ENCODE results near the gene CD48.

DNA sequence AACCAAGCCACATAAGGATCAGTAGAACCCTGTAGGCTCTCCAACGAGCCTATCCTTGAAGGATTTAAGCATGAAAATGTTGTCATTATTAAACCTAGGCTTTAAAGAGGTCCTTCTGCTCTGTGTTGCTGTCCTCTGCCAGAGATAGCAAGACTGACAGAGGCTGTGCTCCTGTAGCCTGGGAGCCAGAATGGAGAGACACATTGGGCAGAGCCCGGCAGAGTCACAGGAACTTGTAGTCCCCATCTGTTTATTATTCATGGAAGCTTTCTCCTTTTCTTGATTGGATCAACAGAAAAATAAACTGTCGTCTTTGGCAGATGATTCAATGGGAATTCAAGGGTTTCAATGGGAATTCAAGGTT lies 45.6 kb downstream of the CD48 start:
- TF ChIP-seq, protein P1, sequence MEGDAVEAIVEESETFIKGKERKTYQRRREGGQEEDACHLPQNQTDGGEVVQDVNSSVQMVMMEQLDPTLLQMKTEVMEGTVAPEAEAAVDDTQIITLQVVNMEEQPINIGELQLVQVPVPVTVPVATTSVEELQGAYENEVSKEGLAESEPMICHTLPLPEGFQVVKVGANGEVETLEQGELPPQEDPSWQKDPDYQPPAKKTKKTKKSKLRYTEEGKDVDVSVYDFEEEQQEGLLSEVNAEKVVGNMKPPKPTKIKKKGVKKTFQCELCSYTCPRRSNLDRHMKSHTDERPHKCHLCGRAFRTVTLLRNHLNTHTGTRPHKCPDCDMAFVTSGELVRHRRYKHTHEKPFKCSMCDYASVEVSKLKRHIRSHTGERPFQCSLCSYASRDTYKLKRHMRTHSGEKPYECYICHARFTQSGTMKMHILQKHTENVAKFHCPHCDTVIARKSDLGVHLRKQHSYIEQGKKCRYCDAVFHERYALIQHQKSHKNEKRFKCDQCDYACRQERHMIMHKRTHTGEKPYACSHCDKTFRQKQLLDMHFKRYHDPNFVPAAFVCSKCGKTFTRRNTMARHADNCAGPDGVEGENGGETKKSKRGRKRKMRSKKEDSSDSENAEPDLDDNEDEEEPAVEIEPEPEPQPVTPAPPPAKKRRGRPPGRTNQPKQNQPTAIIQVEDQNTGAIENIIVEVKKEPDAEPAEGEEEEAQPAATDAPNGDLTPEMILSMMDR (IDR thresholded peaks at IDR 0.05; ENCODE audit: low read depth, low read length, poor library complexity, severe bottlenecking), result no peak
- TF ChIP-seq EZH2phosphoT487 (IDR thresholded peaks at IDR 0.05; ENCODE audit: borderline replicate concordance, low read length), result no peak

Measured in DOHH2 (cell line).